Fibroblast of villous mesenchyme (primary cell): ENCODE data around the gene ARPC3. TPM values are rescaled to one million over a fixed set of nuclear protein-coding genes. Genes with fewer than 3 reads are reported as not detected.
A peak's percentile ranks its signal among the peaks of the same experiment; 100 is the strongest.

Experiments used
- DNase-seq: peaks from one replicate; pipeline ENCODE4 v3.0.0-alpha.2; 2010; ENCODE audit warnings: low read depth
- H3K4me3 ChIP-seq: 2 replicates; pipeline ENCODE4 v1.5.1; 2011; ENCODE audit warnings: low read depth, mild to moderate bottlenecking, low read length
- small RNA-seq: library from RNA; depleted of rRNA; stranded (forward); fragments of <200 nt; gene quantifications from one replicate; pipeline ENCODE3, GENCODE V24; 2012
- total RNA-seq: library from RNA; depleted of rRNA; stranded (reverse); fragments of >200 nt; gene quantifications from 2 replicates; pipeline ENCODE4 v1.2.3, GENCODE V29; 2012
- TF ChIP-seq, protein P1 (sequence below): IDR thresholded peaks from 2 replicates; pipeline ENCODE4 v1.5.1; 2012; ENCODE audit warnings: low read depth, mild to moderate bottlenecking, low read length; ENCODE audit not compliant: insufficient read depth

Gene ARPC3
- total RNA-seq, 1 donor = 354 TPM

DNA sequence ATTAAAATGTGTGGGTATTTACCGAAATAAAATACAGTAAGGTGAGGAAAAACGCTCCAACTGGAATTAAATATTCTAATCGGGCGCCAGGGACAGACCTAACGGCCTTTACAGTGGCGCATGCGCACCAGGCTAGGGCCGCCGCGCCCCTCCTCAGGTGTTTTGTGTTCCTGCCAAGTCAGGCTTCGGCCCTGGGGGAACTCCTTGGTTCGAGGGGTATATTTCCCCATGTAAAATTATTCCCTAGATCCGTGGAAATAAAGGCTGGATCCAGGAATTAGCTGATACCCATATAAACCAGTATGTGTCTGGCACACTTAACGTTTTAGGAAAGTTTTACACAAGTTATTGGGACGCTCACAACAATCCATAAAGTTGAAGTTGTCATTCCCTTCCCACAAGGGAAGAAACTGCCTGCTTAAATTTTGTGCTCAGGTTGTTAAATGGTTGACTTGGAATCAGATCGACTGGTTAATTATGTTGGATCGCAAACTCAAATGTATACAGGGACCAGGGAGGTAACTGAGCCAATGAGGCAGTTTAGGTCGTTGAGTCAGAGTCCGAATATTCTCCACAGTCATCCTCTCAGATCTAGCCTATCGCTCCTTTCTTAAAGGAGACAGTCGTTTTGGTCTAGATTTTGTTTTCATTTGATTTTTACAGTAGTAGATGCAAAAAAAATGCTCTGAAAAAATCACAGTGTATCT, 46.0 kb downstream of the ARPC3 start:
- peak overlapping the region; percentile 93 for H3K4me3 ChIP-seq
- DNase-seq = peak; percentile 58
- TF ChIP-seq, protein P1, sequence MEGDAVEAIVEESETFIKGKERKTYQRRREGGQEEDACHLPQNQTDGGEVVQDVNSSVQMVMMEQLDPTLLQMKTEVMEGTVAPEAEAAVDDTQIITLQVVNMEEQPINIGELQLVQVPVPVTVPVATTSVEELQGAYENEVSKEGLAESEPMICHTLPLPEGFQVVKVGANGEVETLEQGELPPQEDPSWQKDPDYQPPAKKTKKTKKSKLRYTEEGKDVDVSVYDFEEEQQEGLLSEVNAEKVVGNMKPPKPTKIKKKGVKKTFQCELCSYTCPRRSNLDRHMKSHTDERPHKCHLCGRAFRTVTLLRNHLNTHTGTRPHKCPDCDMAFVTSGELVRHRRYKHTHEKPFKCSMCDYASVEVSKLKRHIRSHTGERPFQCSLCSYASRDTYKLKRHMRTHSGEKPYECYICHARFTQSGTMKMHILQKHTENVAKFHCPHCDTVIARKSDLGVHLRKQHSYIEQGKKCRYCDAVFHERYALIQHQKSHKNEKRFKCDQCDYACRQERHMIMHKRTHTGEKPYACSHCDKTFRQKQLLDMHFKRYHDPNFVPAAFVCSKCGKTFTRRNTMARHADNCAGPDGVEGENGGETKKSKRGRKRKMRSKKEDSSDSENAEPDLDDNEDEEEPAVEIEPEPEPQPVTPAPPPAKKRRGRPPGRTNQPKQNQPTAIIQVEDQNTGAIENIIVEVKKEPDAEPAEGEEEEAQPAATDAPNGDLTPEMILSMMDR = no peak

DNA sequence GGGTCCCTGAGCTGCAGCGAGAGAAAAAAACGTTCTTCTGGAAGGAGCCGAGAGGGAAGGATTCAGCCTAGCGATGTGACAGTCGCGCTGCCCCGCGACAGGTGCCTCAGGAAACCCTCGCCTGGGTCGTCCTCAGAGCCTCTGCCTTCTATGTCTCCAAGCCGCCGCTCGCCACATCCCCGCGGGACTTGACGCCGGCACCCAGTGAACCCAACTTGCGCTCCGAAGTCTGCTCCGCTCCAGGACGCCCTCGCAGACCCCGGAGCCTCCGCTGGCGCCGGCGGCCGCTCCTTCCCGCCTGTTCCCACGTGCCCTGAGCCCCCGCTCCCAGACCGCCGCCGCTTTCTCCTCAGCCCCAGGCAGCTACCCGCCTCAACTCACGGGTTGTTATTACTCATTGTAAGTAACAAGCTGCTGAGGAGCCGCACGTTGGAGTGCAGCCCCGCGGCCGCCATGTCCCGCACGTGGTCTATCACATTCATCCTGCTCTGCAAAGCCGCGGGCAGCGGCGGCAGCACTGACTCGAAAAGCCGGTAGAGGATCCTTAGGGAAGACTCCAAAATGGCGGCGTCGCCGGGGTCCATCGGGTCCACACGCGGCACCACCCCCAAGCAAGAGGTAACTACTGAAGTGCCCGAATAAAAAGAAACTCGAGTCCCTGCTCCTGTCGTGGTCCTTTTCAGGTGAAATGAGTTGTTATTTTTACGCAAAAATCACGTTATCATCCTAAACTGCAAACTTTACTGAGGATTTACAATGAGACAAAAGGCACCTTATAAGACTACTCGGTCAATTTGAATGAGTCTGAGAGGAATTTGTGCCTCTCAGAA, 46.8 kb downstream of the ARPC3 start, which contains the start of gene ANAPC7:
Gene ANAPC7 (minus strand): TSS at position 563 of the 830 bp plus-strand sequence. CDS start 81 bp downstream, at position 482.
- TF ChIP-seq, protein P1 = peak; percentile 4
- H3K4me3 ChIP-seq = peak within 1 kb of the TSS; percentile 93
- DNase-seq = peak; percentile 95

Small RNA genes within 50 kb of the gene (small RNA-seq; reads per million reads assigned to genes)
- not detected for gene RF00278

Other genes starting within 250 kb of the ARPC3 start
- gene ATP2A2, start 169.1 kb downstream of the ARPC3 start, total RNA-seq = 221 and 247 TPM in 2 replicates
- gene ANAPC7, start 46.6 kb downstream of the ARPC3 start, total RNA-seq = 35.4 and 57.4 TPM in 2 replicates
- 12.2 and 16.4 TPM in 2 replicates for gene GPN3, start 17.9 kb upstream of the ARPC3 start, total RNA-seq
- gene FAM216A, start 18.5 kb upstream of the ARPC3 start, total RNA-seq = 11.0 and 20.7 TPM in 2 replicates
- 88.3 and 93.7 TPM in 2 replicates for gene VPS29, start 51.8 kb upstream of the ARPC3 start, total RNA-seq
- 0.64 and 1.3 TPM in 2 replicates for gene RAD9B, start 52.0 kb upstream of the ARPC3 start, total RNA-seq
- 6.4 and 9.5 TPM in 2 replicates for gene PPTC7, start 133.0 kb upstream of the ARPC3 start, total RNA-seq
- 26.4 and 28.9 TPM in 2 replicates for gene TCTN1, start 163.8 kb upstream of the ARPC3 start, total RNA-seq
- 5.6 and 5.8 TPM in 2 replicates for gene HVCN1, start 238.8 kb upstream of the ARPC3 start, total RNA-seq